KBM-7 (cell line): ENCODE measurements around the gene TGM3.
"Not testable (repeated sequence)": the region's sequence is repeated elsewhere in the genome, so short reads cannot be mapped to it uniquely, and the experiment has no call there.

ENCODE experiments used
- DNase-seq: peaks from one replicate; pipeline ENCODE4 v3.0.0-alpha.2; 2015
- in situ Hi-C: fragments of 300-500 bp; cut with MboI; formaldehyde crosslinking; loops from 2 replicates; pipeline ENCODE4 v1.14.3; 2020; ENCODE audit warnings: low sequenced_read_pairs, low pct_unique_long_range_greater_than_20kb, mixed read lengths

TGM3 gene

GRCh38 chr20:2295886-2296515 lies at the start of gene TGM3:
TSS of gene TGM3 (plus strand) at chr20:2296001. CDS start at chr20:2296064, 63 bp downstream.
- in situ Hi-C loops = no loop called here
- DNase-seq = no peak

DNA sequence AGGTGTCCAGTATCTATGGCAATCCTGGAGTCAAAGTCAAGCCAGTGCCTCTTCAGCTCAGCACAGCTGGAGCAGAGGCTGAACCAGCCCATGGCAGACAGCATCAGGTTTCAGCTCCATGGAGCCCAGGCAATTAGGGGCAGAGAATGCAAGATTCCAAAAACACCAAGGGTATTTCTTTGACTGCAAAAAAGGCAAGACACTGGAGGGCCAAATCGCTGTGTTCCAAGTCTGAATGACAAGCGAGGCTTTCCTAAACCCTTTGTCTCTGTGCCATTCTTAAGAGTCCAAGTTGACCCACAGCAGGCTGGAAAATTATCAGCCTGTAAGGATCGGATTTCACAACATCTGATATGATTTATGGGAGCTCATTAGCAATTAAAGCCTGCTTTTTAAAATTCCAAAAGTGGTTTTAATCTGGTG lies 49.7 kb upstream of the TGM3 start:
- no peak for DNase-seq
- in situ Hi-C loops = no loop called here

GRCh38 chr20:2248837-2249236 lies 47.0 kb upstream of the TGM3 start:
- in situ Hi-C loops = no loop called here
- DNase-seq = no peak

GRCh38 chr20:2249935-2250334 lies 45.9 kb upstream of the TGM3 start:
- DNase-seq = no peak
- in situ Hi-C loops = no loop called here

GRCh38 chr20:2252419-2252997 lies 43.3 kb upstream of the TGM3 start:
- DNase-seq = peak; percentile 58
- in situ Hi-C loops = no loop called here

GRCh38 chr20:2253256-2253655 lies 42.5 kb upstream of the TGM3 start:
- DNase-seq = no peak
- in situ Hi-C loops = no loop called here

DNA sequence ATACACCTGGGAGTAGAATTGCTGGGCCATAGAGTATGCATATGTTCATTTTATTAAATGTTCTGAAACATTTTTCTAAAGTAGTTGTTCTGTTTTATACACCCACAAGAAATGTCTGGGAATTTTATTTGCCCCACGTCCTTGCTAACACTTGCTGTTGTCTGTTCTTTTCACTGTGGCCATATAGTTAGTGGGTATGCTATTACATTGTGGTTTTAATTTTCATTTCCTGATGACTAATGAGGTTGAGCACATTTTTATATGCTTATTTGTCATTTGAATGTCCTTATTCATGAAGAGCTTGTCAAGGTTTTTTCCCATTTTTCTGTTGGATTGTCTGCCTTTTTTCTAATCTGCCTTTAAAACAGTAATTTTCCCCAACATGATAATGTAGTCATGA lies 41.5 kb upstream of the TGM3 start:
- DNase-seq = no peak
- in situ Hi-C loops = no loop called here

DNA sequence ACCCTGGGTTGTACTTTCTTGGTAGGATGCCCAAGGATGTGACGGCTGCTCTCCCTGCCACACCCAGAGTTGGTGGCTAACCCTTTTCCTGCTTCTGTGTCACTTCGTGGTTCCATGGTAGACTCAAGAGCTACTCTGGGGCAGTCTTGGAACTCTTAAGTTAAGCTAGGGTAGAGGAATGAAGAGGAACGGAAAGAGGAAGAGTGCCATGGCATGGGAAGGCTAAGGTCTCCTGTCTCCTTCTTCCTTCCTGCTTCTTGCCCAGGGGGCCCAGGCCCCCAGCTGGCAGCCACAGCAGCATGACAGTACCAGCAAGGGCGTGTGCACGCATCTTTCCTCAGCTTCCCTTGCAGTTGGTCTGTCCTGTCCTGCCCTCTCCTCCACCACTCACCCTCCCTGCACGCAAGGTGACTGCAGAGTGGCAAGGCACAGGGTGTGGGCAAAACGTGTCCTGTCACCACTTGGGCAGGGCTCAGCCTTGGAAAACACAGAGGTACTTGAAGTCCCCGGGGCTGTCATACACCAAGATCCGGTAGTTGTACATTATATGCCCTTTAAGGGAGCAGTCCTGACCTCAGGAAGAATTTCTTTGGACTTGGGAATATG lies 39.8 kb upstream of the TGM3 start:
- DNase-seq = no peak
- in situ Hi-C loops = no loop called here

- DNase-seq = no peak
- in situ Hi-C loops = no loop called here
Measured at GRCh38 chr20:2259731-2260130, 36.1 kb upstream of the TGM3 start.

- no peak for DNase-seq
- in situ Hi-C loops = no loop called here
Measured at GRCh38 chr20:2260250-2260649, 35.6 kb upstream of the TGM3 start.

- DNase-seq = no peak
- in situ Hi-C loops = no loop called here
Measured at GRCh38 chr20:2261046-2261485, 34.7 kb upstream of the TGM3 start.

GRCh38 chr20:2261629-2262028 lies 34.2 kb upstream of the TGM3 start:
- in situ Hi-C loops = no loop called here
- no peak for DNase-seq

DNA sequence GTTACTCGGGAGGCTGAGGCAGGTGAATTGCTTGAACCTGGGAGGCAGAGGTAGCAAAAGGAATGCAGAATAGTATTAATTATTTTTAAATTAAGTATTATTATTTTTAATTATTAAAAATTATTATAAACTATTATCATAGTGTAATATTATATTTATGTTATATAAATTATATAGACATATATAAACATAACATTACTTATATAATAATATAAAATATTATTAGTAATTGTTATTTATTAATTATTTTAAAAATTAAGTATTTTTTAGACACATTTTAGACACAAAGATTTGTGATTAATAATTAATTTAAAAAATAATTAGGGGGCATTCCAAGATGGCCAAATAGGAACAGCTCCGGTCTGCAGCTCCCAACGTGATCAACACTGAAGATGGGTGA lies 31.7 kb upstream of the TGM3 start:
- no peak for DNase-seq
- in situ Hi-C loops = no loop called here

GRCh38 chr20:2264621-2265374 lies 31.0 kb upstream of the TGM3 start:
- DNase-seq, in situ Hi-C loops: not testable (repeated sequence)

DNA sequence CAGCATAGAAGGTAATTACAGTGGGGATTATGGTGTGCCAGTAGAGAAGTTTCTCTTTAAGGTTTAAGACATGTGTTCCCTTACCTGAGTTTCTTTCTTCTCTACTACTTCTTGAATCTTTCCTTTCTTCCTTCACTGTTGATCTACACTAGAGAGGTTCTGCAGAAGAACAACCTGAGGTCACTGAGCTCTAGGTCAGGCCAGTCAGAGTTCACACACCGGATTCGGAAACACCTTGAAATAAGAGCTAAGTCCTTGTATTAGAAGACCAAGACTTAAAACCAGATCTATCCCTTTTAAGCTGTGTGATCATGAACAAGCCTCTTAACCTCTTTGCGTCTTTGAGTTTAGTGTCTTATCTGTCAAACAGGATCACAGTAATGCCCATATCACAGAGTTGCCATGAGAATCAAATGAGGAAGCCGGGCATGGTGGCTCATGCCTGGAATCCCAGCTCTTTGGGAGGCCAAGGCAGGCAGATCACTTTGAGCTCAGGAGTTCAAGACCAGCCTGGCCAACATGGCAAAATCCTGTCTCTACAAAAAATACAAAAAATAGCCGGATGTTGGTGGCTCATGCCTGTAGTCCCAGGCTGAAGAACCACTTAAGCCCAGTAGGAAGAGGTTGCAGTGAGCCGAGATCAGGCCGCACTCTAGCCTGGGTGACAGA lies 22.0 kb upstream of the TGM3 start:
- in situ Hi-C loops = no loop called here
- DNase-seq = no peak

DNA sequence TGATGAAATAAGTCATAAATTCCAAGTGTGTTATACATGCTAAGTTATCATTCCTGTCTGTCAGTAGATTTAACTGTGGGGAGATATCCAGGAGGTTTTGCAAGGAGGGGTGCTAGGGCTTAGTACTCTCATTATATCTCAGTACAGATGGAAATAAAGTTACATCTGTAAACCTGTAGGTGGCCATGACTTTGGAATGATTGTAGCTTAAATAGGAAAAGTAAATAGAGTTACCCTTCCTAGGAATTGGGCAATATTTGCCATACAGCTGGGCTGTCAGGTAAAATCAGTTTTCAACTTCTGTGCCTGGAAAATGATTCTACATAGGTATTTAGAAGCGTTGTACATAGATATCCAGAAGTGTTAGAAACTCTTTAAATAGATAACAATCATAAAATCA lies 19.8 kb upstream of the TGM3 start:
- no peak for DNase-seq
- in situ Hi-C loops = no loop called here

DNA sequence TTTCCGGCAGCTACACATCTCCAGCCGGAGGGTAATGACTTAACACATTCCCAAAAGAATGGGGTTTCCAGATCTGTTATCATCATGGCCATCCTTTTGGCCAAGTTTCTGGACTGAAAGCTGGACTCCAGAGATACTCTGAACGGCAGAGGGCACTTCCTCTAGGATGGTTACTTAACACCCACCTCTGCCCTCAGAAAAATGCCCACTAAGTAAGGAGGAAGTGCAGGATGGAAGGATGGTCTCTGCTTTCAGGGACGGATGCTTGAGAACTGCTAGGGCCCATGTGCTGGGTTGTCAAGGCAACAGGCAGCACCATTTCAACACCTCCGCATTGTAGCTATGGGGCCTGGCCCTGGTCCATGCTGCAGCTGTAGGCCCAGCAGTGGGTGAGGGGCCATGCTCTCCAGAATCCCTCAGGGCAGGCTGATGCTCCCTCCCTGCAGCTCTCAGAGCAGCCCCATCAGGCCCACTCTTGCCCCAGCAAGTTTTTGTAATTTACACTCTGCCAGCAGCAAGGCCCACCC lies 16.5 kb upstream of the TGM3 start:
- no peak for DNase-seq
- in situ Hi-C loops = no loop called here

DNA sequence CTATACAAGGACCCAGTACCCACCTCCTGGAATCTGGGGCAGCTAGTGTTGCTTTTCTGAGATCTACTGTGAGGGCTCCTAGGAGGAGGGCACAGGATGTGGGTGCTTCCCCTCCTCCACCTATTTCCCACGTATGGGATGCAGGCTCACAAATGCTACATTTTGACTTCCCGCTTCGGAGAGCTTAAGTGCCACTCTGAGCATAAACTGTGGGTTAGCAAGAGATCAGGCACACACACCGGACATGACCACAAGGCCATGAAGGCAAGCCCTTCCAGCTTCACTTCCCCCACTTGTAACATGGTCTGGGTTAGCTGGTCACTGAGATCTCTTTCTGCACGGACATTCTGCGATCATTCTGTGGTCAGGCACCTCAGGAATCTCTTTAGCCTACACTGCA lies 15.7 kb upstream of the TGM3 start:
- in situ Hi-C loops = no loop called here
- no peak for DNase-seq

- in situ Hi-C loops = no loop called here
- DNase-seq = no peak
Measured at GRCh38 chr20:2281563-2281962, 14.2 kb upstream of the TGM3 start.
